HG03521 (cell line): Measurements from ENCODE around the gene OOSP1.
"Not testable (repeated sequence)": the region's sequence is repeated elsewhere in the genome, so short reads cannot be mapped to it uniquely, and the experiment has no call there.

Experiments
- ATAC-seq: cut with Tn5 transposase; IDR thresholded peaks from one replicate; pipeline ENCODE4 v1.9.1; 2021; ENCODE audit warnings: mild to moderate bottlenecking, moderate library complexity; ENCODE audit not compliant: unreplicated experiment

The OOSP1 gene, protein sequence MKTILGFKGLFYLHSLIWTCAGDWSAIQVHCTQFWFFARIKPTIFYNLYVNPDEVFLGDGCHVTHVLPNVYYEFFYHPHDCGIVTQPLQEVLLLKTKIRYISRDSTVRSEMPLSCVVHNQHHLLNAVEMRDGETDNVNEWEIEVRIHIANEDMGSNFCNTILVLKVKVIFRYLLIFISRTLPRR

DNA sequence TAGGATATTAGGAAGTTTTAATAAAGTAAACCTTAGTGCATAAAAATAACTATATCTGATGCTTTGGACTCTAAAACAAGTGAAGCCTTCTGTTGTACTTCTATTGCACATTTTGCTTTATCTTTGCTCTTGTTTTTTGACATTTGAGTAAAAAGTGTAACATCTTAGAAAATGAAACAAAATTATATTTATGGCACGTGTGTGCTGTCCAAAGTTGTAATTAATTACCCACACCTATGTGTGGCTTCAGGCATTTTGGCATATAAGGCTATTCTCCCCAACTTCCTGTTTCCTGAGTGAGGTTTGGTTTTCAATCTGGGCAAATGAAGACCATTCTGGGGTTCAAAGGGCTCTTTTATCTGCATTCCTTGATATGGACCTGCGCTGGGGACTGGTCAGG, at the start of gene OOSP1:
TSS of gene OOSP1 (plus strand) at position 301 of the 400 bp plus-strand sequence. CDS start at position 324, 23 bp downstream.
- no peak for ATAC-seq

DNA sequence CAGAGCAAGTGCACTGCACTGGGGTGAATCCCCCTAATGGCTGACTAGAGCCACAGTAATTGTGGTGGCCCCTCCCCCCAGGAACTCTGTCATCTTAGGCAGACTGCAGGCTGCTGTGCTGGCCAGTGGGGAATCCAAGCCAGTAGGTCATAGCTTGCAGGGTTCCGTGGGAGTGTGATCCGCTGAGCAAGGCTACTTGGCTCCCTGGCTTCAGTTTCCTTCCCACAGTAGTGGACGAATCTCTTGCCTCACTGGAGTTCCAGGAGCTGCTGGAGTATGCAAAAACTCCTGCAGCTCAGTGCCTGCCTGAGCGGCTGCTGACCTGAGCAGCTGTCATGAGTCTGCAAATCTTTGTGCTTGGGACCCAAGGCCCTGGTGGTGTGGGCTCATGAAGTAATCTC, 46.5 kb upstream of the OOSP1 start:
- ATAC-seq, result no peak

DNA sequence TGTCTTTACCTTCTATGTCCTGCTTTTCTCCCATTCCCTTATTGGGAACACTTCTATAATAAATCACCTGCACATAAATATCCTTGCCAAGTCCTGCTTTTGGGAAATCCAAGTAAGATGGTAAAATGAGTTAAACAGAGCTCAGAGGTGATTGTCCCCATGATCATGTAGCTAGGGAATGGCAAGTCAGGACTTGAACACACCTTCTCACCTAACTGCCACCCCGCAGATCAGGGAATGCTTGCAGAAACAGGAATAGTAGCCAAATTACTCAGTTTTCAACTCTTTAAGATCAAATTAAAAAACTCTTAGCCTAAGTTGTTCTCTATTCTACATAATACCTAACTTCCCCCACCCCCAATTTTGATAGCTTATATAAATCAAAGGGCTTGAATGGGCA, 43.6 kb upstream of the OOSP1 start:
- no peak for ATAC-seq

DNA sequence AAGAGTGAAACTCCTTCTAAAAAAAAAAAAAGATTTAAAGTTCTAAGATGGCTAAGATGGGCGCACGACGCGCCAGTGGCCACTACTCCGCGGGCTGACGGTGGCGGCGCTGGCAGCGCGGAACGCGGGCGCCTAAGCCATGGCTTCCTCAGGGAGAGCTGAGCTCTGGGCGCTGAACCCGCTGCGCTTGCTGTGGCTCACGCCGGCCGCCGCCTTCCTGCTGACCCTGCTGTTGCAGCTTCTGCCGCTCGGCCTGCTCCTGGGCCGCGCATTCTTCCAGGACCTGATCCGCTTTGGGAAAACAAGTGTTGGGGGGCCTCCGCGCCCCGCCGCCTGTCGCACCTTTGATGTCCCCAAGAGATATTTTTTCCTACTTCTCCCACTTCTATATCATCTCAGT, 40.2 kb upstream of the OOSP1 start:
- no peak for ATAC-seq

DNA sequence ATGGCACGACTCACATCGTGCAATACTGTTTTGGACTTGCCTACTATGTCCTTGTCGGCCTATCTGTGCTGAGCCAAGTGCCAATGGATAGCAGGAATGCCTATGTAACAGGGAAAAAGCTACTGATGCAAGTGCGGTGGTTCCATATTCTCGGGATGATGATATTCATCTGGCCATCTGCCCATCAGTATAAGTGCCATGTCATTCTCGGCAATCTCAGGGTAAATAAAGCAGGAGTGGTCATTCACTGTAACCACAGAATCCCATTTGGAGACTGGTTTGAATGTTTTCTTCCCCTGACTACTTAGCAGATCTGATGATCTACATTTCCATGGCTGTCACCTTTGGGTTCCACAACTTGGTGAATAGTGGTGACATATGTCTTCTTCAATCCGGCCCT, 39.6 kb upstream of the OOSP1 start:
- ATAC-seq, result no peak

DNA sequence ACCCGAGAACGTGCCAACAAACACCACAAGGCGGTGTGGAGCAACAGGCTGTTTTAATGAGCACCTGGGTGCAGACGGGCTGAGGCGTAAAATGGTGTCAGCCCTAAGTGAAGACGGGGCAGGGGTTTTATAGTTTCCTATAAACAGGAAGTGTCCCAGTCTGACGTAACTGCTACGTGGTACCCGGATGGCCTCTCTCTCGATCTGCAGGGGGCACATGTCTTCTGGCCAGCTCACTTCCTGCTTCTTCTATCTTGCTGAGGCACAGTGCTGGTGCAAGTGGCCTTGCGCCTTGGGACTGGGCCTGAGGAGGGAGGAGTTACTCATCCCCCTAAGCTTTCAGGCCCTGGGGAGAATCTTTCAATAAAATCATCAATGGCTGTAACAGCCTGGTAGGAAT, 38.7 kb upstream of the OOSP1 start:
- ATAC-seq, result no peak

DNA sequence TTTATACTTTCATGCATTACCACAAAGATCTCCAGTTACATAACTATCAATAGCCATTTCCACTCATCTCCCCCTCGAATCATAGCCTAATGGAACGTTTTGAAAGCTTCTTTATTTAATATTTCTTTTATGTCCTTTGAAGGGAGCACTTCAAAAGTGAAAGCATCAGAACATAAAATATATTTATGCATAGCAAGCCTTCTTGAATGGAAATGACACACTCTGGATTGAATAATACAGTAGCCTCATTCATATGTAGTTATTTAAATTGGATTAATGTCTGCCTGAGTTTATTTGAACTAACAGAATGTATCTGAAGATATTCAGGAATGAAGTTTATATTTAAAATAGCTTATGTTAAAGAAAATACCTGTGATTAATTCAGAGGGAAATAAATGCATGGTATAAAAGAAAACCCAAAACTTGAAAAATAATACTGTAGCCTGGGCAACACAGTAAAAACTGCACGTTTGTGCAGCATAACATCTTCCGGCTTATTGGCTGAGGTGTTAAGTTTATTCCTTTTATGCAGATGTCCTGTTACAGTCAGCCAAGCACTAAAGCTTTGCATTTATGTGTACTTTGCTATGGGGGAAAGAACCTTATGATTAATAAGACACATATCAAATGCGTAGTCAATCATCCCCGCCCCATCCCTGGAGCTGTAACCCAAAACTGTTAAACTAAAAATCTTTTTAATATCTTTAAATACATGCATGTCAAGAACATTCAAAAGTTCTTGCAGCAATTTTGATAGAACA, 37.7 kb upstream of the OOSP1 start:
- no peak for ATAC-seq

DNA sequence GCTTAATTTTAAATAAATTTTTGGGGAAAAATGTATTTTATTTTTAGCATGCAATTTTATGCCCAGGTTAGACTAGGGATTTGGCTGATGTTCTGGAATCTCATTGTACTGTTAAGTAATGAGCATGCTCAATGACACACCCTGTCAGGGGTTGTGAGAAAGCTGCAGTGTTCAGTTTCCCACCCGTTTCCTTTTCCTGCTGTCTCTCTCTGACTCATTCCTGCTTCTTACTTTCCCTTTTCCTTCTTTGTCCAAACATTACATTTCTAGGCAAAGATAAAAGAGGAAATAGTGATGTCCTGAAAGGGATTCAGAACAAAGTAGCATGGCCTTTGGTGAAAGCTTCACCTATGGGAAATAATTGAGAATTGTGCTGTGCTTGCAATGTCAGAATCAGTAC, 36.9 kb upstream of the OOSP1 start:
- no peak for ATAC-seq

DNA sequence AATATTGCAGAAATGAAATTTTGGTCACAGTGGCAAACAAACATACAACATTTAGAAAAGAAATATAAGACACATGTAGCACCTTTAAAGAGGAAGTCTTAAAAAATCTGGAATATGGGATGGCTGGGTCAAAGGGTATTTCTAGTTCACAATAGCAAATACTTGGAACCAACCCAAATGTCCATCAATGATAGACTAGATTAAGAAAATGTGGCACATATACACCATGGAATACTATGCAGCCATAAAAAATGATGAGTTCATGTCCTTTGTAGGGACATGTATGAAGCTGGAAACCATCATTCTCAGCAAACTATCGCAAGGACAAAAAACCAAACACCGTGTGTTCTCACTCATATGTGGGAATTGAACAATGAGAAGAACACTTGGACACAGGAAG, 34.7 kb upstream of the OOSP1 start:
- ATAC-seq, result not testable (repeated sequence)

DNA sequence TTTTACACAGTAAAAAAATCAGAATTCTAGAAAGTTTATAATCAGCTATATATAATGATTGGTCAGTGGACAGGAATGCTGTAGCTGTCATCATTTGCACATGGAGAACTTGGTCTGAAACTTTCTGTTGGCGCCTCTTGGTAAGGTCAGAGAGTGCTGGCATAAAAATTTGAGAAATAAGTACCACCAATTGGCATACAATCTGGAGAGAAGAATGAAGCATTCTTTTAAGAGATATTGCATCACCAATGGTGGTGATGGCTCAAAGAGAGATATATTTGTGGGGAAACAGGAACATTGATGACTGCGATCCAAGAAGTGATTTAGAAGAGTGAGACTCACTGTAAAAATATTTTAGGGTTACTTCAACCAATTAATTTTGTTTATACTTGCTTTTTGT, 19.8 kb upstream of the OOSP1 start:
- no peak for ATAC-seq

DNA sequence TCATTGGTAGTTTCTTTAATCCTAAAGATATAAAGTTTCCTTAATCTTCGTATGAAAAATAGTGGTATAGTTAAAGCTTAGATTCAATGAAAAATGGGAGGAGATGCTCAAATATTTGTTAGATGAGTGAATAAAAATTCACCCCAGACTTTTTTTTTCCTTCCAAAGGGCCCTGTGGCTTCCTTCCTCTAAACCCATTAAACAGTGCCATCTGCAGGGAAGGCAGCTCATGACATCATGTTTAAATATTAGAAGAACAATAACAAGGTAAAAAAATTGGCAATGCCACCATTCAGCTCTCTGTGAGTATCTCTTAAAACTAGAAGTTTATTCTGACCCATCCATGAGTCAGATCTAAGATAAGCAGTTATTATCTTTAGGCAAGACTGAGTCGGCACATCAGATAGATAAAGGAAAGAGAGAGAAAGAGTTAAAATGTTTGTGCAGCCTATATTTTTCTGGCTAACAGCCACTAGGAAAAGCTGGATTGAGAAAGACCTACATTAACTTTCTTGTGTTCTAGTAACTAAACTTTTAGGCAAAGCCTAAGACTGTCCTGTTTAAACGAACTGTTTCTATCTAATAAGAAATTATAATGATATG, 19.1 kb upstream of the OOSP1 start:
- ATAC-seq, result no peak

DNA sequence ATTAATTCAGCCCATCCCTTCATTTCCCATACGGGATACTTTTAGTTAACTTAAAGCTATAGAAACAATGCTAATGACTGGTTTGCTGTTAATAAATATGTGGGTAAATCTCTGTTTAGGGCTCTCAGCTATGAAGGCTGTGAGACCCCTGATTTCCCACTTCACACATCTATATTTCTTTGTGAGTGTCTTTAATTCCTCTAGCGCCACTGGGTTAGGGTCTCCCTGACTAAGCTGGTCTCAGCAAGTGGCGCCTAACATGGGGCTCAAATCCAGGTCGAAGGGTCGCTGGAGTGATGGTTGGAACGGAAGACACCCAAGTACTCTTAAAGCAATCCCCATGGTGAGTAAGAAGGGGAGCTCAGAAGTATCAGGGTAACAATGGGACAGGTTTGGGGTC, 14.4 kb upstream of the OOSP1 start:
- ATAC-seq, result no peak

DNA sequence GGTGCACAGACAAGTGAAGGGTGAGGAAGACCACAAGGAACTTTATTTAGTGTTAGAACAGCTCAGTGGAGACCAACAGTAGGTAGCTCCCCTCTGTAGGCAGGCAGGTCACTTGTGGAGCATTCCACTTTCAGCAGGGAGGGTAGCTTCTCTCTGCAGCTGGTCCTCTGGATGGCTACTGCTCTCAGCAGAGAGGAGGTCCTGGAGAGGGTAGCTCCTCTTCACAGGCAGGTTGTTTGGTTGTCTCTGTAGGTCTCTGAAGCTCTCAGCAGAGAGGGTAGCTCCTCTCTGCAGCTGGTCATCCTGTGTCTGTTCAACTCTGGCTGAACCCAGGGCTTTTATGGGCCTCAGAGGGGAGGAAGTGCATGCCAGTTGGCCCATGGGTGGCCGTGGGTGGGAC, 6.5 kb upstream of the OOSP1 start:
- ATAC-seq, result no peak

DNA sequence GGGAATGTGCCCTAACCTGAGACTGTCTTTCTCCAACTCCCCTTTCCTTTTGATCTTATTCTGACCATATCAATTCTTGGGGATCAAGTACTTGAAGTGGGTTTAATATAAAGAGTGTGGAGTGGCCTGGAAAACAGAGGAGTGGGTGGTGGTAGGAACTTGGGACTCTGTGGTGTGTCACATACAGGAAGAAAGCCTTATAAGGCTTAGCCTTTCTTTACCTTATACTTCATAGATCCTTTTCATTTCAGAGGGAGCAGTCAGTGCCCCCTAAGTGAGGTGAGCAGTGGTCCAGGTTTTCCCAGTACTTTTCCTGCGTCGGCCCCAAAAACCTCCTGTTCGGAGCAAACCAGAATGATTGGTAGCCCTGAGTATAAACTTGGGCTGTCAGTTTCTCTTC, 486 bp downstream of the OOSP1 start:
- ATAC-seq, result no peak

DNA sequence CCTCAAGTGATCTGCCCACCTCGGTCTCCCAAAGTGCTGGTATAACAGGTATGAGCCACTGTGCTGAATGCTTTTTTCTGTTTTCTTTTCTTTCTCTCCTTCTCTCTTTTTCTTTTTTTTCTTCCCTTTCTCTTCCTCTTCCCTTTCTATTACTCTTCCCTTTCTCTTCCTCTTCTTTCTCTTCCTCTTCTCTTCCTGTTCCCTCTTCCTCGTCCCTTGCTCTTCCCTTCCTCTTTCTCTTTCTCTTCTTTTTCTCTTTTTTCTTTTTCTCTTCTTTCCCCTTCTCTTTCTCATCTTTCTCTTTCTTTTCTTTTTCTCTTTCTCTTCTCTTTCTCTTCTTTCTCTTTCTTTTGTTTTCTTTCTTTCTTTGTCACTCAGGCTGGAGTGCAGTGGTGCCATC, 1.2 kb downstream of the OOSP1 start:
- no peak for ATAC-seq

DNA sequence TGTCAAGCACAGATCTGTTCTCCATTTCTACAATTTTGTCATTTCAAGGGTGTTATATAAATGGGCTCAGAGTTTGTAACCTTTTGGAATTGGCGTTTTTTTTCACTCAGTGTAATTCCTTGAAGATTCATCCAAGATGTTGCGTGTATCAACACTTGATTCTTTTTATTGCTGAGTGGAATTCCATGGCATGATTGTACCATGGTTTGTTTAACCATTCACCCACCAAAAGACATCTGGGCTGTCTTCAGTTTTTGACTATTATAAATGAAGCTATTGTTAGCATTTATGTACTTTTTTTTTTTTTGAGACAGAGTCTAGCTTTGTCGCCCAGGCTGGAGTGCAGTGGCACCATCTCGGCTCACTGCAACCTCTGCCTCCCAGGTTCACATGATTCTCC, 2.9 kb downstream of the OOSP1 start:
- no peak for ATAC-seq

DNA sequence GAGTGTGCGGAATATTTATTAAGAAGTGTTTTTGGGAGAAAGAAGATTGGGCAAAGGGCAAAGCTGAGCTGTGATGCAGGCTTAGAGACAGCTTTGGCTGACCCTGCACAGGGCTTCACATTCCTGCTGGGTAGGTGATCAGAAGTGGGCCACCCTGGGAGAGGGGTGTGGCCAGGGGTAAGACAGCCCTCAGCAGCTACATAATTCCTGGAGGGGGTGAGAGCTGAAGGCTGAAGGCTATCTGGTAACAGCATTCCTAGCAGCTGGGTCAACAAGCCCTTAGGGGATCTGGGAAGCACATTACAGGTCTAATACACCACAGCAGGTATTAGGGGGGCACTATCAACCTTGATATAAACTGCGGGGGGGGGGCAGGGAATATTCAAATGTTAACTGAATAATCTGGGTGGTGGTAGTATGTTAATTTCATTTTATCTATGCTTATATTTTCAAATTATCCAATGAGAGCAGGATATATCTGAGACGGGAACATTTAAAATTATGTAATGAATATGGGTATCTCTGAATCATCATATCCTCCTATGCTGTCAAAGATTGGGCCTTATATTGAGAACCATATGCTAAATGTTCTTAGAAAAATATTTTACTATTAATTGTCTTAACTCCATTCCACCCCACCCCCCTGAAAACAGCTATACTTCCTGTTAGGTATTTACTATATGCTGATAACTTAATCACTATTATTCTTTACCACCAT, 5.9 kb downstream of the OOSP1 start:
- no peak for ATAC-seq

DNA sequence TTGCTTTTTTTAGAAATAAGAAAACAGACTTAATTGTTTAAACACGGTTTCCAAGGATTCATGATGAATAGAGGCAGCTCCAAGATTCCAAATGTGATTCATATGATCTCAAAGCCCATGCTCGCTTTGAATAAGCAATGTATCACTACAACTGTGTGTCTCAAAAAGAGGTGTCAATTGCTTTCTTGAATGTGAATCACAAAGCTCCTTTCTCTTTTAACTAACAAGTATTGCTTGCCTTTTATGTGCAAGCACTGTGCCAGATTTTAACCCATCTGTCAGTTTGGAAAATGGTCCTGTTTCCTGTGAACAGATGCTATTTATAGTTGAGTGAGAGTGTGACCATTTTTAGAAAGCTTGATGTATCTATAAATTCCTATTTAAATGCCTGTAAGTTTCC, 6.5 kb downstream of the OOSP1 start:
- no peak for ATAC-seq

DNA sequence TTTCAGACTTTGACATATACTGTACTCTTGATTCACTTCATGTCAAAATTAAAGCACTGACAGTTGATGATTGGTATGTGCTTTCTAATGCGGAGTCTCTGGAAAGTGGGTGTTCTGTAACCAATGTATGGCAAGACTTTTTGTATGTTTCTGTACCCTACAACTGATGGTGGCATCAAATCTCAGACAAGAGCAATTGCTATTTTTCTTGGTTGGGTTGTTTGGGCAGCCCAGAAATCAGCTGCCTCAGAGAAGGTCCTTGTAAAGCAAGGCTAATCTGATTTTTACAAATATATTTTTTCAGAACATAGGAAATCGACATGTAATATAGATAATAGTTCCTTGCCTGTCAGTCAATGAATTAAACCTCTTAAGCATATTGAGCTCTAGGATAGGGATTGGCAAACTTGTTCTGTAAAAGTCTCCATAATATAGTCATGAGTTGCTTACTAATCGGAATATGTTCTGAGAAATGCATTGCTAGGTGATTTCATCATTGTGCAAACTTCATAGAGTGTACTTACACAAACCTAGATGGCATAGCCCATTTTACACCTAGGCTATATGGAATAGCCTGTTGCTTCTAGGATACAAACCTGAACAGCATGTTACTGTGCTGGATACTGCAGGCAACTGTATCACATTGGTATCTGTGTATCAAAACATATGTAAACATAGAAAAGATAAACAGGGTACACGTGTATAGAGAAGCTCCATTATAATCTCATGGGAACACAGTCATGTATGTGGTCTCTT, 15.4 kb downstream of the OOSP1 start:
- no peak for ATAC-seq

DNA sequence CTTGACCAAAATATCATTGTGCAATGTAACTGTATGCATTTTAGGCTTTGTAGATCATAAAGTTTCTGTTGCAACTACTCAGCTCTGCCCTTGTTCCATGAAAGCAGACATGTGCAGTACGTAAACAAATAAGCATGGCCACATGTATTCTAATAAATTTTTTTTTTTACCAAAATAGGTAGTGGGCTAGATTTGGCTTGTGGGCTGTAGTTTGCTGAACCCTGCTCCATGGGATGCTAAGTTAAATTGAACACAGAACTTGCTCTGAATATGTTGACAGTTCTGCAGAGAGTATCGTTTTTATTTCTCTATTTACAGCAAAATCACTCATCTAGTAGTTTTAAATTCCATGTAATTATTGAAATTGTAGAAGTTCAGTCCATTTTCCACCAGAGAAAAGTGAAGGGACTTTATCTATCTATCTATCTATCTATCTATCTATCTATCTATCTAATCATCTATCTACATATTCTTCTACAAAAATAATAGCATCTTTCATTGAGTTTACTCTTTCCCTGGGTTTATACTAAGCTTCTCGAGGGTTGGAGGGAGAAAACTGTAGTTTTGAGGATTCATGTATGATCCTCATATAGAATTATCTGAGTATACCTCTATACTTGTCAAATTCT, 16.1 kb downstream of the OOSP1 start:
- no peak for ATAC-seq

DNA sequence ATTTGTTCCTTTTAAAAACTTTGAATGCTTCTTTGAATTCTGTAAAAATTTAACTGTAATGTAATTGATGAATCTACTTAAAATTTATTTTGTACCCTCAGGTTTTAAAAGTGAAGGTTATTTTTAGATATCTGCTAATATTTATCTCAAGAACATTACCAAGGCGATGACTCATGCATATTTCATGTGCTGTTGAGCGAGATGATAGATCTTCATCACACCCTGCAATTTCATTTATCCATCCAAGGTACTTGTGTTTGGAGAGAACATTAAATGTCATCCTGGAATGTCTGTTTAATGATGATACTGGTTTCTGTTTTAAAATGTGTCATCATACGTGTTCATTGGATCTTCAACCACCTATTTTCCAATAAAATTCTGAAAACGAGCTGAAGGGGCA, 18.9 kb downstream of the OOSP1 start:
- ATAC-seq, result no peak
